ENCODE measurements around the gene ABHD16A. TPM values are rescaled to one million over a fixed set of nuclear protein-coding genes. Genes with fewer than 3 reads are reported as not detected.
A peak's percentile ranks its signal among the peaks of the same experiment; 100 is the strongest.

The ABHD16A gene
- total and polyA plus RNA-seq, 2 donors (not counting 3 experiments of a cell fraction or from before 2014, with no cell fraction given): 48.9 to 60.3 TPM

- Histone ChIP-seq H4K20me1 (replicated peaks; ENCODE audit: control insufficient read depth, extremely low read depth, insufficient read depth, low read length) (no peaks in the 10 kb centered on the region), H3K4me2 (ENCODE audit: insufficient read depth, low read length) (peak within 1 kb of the TSS; percentile 67), H2AFZ (ENCODE audit: low read depth, low read length) (peak within 1 kb of the TSS; percentile 52), H3K4me1 (ENCODE audit: control insufficient read depth, extremely low read depth, insufficient read depth, low read length) (peaks cover 44% of the 10 kb centered on the region), H3K9me1 (replicated peaks; ENCODE audit: control insufficient read depth, extremely low read depth, insufficient read depth, low read length) (no peaks in the 10 kb centered on the region), H3K27me3 (ENCODE audit: control insufficient read depth in 2 of 2, insufficient read depth in 2 of 2, low read length in 2 of 2) (no peaks in the 10 kb centered on the region), H3K4me3 (replicated peaks in 1 of 3; ENCODE audit: insufficient read depth in 1 of 3, low read depth in 1 of 3, low read length in 3 of 3) (peak within 1 kb of the TSS; percentile 30 to 76 (median 70)), H3K79me2 (ENCODE audit: control insufficient read depth, insufficient read depth, low read length) (peaks cover 28% of the 10 kb centered on the region), H3K9me3 (replicated peaks; ENCODE audit: control insufficient read depth, insufficient read depth, low read length) (no peaks in the 10 kb centered on the region), H3K27ac (ENCODE audit: insufficient read depth, low read depth, low read length) (peak within 1 kb of the TSS; percentile 62), H3K9ac (replicated peaks; ENCODE audit: extremely low read depth, insufficient read depth, low read length) (peak within 1 kb of the TSS; percentile 82), H3K36me3 (ENCODE audit: control insufficient read depth in 2 of 2, extremely low read depth in 1 of 2, insufficient read depth in 2 of 2, low read length in 2 of 2) (peaks cover 3 to 4% of the 10 kb centered on the region in 2 experiments)
- dilution Hi-C loops (cut with MboI; ENCODE audit: extremely low pct_ligation_motif_present, low sequenced_read_pairs): no loop called here
- TSS peak; percentile 44 for BruUV-seq (replicated peaks)
- ChIA-PET POLR2A (interaction anchor here (0.6 to 2.1 kb wide), 4 partner anchors 9 to 166 kb away, joined by 3 to 13 read pairs (median 4); partner anchors contain the start of genes BAG6, HSPA1B and PRRC2A), CTCF (interaction anchor here (0.9 to 5.7 kb wide), 5 partner anchors 8 to 135 kb away, joined by 3 to 38 read pairs (median 3); partner anchors contain the start of genes BAG6 and VARS1)
- DNase-seq (ENCODE audit: low read depth, low spot score) (peak; percentile 87), FAIRE-seq (peak; percentile 80)
- TF ChIP-seq POLR2A (IDR thresholded peaks at IDR 0.05; ENCODE audit: low read depth, low read length): peak; percentile 92
- TF ChIP-seq POLR2AphosphoS5 (IDR thresholded peaks at IDR 0.05; ENCODE audit: insufficient read depth, low read depth, low read length): peak; percentile 98
- no peak for TF ChIP-seq CTCF (IDR thresholded peaks at IDR 0.05; ENCODE audit: extremely low read depth in 1 of 2, insufficient read depth in 1 of 2, low read depth in 1 of 2, low read length in 2 of 2)
- no peak for TF ChIP-seq MYC (IDR thresholded peaks at IDR 0.05; ENCODE audit: low read depth, low read length)
- peak; percentile 5 for TF ChIP-seq FOS (IDR thresholded peaks at IDR 0.05; ENCODE audit: borderline replicate concordance, insufficient read depth, low read length)
- intact Hi-C loops (cut with micrococcal nuclease): loop anchor here (1.0 to 10.0 kb wide), 4 partner anchors 8 to 534 kb away; partner anchors contain the start of genes BAG6, GPSM3 and PBX2
Measured at GRCh38 chr6:31660381-31661261, 42.5 kb downstream of the ABHD16A start, which contains the start of gene C6orf47. Gene C6orf47 (minus strand): TSS chr6:31660778. CDS start chr6:31659947, 831 bp downstream.
